OCI-LY1 (cell line): ENCODE data around the gene ZNF618.

Experiments
- EZH2 ChIP-seq: fragments of 200-600 bp; sonication (generic), shearing (Covaris generic); IDR thresholded peaks from 2 replicates; pipeline ENCODE4 v1.8.0; 2017; ENCODE audit warnings: borderline replicate concordance, mixed run types, mild to moderate bottlenecking, antibody characterized with exemption, low read length, moderate library complexity, mixed read lengths
- TF ChIP-seq, protein P1 (sequence below): fragments of 200-600 bp; sonication (generic), shearing (Covaris generic); IDR thresholded peaks from 2 replicates; pipeline ENCODE4 v1.5.1; 2017; ENCODE audit warnings: mild to moderate bottlenecking, antibody characterized with exemption, low read length, moderate library complexity, mixed read lengths

DNA sequence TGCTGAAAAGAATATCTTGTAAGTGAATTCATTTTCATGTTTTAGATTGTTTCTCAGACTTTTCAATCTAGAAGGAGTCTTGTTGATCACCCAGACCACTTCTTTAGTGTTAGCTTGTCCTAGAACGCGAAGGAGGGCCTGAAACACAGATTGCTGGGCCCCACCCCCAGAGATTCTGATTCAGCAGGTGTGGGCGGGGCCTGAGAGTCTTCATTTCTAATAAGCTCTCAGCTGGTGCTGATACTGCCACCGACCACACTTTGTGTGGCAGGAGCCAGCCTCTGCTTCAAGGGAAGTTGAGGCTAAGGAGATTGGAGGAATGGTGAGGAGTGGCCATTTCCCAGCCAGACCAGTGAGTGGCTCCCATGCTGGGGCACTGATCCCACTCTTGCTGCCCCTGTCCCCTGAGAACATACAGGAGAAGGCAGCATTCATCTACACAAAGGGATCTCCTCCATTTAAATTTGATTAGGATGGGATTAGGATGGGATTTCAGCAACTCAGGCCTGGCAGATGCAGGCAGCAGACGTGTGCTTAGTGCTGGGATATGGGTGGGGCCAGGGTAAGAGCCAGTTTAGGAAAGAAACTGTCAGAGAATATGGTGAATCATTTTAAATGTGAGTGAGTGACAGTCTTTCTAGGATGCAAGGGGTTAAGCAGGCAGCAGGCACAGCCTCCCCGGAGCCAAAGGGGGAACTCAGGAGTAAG is 35.9 kb downstream of the ZNF618 start:
- TF ChIP-seq, protein P1, sequence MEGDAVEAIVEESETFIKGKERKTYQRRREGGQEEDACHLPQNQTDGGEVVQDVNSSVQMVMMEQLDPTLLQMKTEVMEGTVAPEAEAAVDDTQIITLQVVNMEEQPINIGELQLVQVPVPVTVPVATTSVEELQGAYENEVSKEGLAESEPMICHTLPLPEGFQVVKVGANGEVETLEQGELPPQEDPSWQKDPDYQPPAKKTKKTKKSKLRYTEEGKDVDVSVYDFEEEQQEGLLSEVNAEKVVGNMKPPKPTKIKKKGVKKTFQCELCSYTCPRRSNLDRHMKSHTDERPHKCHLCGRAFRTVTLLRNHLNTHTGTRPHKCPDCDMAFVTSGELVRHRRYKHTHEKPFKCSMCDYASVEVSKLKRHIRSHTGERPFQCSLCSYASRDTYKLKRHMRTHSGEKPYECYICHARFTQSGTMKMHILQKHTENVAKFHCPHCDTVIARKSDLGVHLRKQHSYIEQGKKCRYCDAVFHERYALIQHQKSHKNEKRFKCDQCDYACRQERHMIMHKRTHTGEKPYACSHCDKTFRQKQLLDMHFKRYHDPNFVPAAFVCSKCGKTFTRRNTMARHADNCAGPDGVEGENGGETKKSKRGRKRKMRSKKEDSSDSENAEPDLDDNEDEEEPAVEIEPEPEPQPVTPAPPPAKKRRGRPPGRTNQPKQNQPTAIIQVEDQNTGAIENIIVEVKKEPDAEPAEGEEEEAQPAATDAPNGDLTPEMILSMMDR, result no peak
- no peak for TF ChIP-seq EZH2
